HG03520 (cell line): ENCODE results near the gene RFC1.
A peak's percentile ranks its signal among the peaks of the same experiment; 100 is the strongest.
"Not testable (repeated sequence)": the region's sequence is repeated elsewhere in the genome, so short reads cannot be mapped to it uniquely, and the experiment has no call there.

ENCODE experiments used
- ATAC-seq: cut with Tn5 transposase; IDR thresholded peaks from one replicate; pipeline ENCODE4 v1.9.1; 2021; ENCODE audit warnings: mild to moderate bottlenecking, moderate library complexity; ENCODE audit not compliant: unreplicated experiment

RFC1 gene, protein sequence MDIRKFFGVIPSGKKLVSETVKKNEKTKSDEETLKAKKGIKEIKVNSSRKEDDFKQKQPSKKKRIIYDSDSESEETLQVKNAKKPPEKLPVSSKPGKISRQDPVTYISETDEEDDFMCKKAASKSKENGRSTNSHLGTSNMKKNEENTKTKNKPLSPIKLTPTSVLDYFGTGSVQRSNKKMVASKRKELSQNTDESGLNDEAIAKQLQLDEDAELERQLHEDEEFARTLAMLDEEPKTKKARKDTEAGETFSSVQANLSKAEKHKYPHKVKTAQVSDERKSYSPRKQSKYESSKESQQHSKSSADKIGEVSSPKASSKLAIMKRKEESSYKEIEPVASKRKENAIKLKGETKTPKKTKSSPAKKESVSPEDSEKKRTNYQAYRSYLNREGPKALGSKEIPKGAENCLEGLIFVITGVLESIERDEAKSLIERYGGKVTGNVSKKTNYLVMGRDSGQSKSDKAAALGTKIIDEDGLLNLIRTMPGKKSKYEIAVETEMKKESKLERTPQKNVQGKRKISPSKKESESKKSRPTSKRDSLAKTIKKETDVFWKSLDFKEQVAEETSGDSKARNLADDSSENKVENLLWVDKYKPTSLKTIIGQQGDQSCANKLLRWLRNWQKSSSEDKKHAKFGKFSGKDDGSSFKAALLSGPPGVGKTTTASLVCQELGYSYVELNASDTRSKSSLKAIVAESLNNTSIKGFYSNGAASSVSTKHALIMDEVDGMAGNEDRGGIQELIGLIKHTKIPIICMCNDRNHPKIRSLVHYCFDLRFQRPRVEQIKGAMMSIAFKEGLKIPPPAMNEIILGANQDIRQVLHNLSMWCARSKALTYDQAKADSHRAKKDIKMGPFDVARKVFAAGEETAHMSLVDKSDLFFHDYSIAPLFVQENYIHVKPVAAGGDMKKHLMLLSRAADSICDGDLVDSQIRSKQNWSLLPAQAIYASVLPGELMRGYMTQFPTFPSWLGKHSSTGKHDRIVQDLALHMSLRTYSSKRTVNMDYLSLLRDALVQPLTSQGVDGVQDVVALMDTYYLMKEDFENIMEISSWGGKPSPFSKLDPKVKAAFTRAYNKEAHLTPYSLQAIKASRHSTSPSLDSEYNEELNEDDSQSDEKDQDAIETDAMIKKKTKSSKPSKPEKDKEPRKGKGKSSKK

DNA sequence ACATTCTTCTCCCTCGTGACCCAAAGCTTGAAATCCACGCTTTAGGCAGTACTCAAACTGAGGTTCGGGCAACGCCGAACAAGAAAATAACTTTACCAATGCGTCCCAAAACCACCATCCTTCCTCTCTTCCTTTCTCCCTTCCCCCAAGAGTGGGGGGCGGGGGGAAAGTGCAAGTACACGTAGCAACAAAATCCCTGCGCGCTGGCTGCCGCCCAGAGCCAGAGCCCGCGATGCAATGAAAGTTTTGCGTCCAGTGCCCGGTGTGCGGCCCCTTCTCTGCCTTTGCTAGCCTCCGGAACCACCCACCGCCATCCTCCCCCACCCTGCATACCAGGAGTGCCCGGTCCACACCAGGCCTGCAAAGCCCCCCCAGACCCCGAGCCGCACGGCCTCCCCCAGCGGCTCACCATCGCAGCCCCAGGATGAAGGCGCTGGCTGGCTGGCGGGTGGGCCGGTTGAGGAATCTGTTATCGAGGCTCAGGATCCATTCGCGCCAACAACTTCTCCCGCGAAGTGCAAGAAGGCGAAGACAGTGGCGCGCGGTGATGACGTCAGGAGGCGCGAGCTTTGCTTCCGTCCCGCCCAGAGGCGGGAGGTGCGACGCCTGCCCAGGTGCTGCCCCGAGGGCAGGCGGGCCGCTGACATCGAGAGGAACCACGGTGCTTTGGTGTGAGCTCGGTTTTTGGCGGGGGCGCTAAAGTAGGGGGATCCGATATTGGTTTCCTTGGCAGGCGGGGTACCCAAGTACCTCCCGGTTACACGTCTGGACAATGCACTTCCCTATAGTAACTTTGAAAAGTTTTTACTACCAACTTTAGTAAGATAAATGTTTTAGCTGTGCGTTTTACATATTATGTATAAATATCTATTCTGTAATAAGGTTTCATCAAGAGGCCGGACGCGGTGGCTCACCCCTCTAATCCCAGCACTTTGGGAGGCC lies at the start of gene RFC1:
Gene RFC1 (minus strand): TSS at position 533 of the 942 bp plus-strand sequence. CDS start 121 bp downstream, at position 412.
- peak; percentile 73 for ATAC-seq

DNA sequence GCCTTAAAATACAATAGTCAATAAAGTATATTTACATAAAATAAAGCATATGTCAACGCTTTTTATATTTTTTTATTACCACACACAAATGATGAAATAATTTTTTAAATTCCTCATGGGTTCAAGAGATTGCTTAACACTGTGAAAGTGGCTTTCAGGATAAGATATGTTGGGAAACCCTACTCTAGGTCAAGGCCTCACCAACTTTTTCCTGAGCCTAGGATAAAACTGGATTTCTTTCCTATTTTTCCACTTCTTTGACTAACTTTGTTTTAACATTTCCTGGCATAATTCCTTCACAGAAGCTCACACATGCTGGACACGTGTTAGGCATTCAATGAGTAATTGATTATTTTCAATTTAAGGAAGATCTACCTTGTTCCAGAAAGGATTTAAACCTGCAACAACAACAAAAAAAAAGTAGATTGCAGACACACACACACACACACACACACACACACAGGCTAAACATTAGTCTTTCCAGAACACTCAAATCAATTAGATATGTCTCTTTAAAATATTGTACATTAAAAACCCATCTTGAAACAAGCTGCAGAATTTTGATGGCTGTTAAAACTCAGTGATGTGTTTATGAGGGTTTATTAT lies 49.6 kb upstream of the RFC1 start:
- ATAC-seq = no peak

DNA sequence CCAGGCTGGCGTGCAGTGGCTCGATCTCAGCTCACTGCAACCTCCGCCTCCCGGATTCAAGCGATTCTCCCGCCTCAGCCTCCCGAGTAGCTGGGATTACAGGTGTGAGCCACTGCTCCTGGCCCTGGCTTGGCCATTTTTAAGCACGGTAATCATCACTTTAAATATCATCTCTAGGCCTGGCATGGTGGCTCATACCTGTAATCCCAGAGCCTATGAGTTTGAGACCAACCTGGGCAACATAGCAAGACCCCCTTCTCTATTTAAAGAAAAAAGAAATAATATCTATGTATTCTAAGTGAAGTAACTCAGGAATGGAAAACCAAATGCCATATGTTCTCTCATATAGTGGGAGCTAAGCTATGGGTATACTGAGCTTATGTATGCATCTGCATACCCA lies 45.4 kb upstream of the RFC1 start:
- not testable (repeated sequence) for ATAC-seq

DNA sequence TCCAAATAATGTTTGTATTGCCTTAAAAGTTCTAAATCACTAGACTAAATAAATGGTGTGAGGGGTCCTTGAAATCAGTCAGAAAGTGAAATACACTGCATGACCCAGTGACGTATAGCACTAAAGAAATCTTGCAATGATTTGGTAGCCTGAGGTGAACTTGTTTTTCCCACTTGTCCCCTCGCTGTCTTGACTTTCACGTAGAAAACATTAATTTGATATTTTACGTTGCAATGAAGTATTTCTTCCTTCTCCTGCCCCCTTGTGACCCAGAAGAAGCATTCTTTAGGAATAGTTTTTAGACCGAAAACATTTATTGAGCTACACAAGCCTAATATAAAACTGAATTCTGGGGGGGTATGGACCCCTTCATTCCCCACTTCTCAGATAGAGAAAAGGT lies 44.3 kb upstream of the RFC1 start:
- ATAC-seq = no peak

DNA sequence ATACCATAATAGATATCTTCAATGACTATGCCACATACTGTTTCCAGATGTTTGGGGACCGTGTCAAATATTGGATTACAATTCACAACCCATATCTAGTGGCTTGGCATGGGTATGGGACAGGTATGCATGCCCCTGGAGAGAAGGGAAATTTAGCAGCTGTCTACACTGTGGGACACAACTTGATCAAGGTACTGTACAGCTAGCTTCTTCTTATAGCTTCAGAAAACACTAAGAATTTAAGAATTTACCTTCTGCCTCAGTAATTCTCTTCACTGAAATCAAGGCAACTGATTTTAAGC lies 41.4 kb upstream of the RFC1 start:
- no peak for ATAC-seq

DNA sequence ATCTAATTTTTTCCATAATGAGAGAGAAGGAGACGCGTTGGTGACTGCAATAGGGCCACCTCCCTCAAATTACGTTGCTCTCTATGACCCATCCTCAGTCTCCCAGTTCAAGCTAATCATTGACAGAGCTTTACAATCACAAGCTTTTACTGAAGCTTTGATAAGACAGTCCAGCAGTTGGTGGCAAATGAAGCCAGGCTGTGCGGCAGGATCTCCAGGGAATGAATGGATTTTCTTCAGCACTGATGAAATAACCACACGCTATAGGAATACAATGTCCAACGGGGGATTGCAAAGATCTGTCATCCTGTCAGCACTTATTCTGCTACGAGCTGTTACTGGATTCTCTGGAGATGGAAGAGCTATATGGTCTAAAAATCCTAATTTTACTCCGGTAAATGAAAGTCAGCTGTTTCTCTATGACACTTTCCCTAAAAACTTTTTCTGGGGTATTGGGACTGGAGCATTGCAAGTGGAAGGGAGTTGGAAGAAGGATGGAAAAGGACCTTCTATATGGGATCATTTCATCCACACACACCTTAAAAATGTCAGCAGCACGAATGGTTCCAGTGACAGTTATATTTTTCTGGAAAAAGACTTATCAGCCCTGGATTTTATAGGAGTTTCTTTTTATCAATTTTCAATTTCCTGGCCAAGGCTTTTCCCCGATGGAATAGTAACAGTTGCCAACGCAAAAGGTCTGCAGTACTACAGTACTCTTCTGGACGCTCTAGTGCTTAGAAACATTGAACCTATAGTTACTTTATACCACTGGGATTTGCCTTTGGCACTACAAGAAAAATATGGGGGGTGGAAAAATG lies 40.8 kb upstream of the RFC1 start, which contains the start of gene KLB:
Gene KLB (plus strand): TSS at position 168 of the 821 bp plus-strand sequence. CDS start 20 bp downstream, at position 188.
- ATAC-seq = no peak

DNA sequence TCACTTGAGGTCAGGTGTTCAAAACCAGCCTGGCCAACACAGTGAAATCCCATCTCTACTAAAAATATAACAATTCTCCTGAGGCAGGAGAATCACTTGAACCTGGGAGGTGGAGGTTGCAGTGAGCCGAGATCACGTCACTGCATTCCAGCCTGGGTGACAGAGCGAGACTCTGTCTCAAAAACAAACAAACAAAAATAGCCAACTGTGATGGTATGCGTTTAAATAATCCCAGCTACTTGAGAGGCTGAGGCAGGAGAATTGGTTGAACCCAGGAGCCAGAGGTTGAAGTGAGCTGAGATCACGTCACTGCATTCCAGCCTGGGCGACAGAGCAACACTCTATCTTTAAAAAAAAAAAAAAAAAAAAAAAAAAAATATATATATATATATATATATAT lies 35.5 kb upstream of the RFC1 start:
- ATAC-seq = not testable (repeated sequence)

DNA sequence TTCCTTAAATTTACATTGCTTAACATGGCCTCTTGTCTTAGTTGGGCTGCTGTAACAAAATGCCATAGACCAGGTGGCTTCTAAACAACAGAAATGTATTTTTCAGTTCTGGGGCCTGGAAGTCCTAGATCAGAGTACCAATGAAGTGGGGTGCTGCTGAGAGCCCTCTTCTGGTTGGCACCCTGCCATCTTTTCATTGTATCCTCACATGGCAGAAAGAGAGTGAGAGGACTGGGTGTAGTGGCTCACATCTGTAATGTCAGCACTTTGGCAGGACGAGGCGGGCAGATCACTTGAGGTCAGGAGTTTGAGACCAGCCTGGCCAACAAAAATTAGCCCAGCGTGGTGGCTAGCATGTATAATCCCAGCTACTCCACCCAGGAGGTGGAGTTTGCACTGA lies 28.5 kb upstream of the RFC1 start:
- no peak for ATAC-seq

DNA sequence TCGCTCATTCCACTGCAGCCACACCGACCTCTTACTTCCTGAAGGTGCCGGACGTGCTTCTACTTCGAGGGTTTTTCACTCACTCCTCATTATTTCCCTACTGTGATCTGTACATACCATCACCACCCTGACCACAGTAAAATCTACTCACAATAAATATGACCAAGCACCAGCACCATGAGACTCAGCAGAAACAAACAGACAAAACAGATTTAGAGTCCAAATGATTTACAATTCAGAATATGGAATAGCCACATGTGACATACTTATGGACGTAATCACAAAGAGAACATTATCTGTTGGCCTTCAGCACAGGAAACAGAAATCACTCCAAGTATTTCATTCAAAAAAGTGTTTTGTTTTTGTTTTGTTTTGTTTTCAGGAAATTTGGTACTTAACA lies 24.4 kb upstream of the RFC1 start:
- ATAC-seq = no peak

DNA sequence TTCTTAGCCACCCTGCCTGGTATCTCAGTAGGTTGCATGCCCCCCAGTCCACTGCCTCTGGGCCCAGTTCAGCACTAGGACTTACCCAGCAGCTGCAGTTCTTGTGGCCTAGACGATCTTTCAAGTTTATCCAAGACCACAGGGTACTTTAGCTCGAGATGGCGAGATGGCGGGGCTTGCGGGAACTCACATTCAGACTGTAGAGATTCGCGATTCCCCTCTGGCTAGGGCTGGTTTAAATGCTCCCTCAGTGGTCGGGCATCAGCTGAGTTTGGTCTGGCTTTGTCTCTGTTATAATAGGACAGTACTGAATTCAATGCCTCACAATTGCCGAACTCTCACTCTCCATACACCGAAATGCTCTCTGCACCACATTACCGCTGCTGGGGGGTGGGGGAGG lies 18.4 kb upstream of the RFC1 start:
- ATAC-seq = no peak

DNA sequence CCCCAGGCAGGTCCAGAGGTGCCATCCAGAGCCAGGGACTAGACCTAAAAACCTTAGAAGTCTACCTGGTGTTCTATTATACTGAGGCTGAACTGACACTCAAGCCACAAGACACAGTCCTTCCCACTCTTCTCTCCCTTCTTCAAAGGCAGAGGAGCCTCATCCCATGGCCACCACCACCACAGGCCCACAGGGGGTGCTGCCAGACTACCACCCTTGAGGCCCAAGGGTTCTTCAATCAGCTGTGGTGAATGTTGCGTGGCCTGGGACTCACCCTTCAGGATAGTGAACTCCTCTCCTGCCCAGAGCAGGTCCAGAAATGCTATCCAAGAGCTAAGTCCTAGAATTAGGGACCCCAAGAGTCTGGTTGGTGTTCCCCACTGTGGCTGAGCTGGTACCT lies 17.5 kb upstream of the RFC1 start:
- no peak for ATAC-seq

DNA sequence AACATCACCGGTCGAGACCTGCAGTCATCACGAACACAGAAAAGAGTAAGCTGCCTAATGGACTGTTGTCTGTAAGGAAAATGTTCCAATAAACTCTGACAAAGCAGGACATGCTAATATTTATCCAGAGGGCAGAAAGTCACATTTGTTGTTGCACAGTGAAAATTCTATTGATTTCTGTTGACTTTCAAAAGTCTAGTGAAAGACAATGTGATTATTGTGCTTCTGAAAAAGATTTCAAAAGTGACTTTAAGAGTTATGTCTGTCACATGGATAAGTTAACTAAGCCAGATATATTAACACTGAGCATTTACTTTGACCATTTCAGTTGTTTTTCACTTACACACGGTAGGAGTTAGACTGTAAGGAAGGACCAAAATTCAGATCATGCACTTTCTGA lies 9.3 kb upstream of the RFC1 start:
- ATAC-seq = no peak

DNA sequence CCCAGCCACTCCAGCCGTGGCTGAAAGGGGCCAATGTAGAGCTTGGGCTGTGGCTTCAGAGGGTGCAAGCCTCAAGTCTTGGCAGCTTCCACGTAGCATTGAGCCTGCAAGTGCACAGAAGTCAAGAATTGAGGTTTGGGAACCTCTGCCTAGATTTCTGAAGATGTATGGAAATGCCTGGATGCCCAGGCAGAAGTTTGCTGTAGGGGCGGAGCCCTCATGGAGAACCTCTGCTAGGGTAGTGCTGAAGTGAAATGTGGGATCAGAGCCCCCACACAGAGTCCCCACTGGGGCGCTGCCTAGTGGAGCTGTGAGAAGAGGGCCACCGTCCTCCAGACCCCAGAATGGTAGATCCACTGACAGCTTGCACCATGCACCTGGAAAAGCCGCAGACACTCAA lies 5.0 kb upstream of the RFC1 start:
- ATAC-seq = not testable (repeated sequence)

DNA sequence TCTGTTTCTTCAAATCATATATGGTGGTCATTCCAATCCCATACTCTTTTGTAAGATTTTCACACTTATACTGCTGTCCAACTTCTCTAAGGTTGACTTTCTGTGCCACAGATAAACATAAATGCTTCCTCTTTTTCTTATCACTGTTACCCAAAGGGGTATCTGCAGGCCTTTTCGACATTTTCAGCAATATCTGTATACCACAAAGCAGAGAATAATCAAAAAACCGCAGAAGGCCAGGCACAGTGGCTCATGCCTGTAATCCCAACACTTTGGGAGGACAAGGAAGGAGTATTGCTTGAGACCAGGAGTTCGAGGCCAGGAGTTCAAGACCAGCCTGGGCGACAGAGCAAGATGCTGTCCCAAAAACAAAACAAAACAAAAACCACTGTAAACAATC lies 3.1 kb upstream of the RFC1 start:
- no peak for ATAC-seq

DNA sequence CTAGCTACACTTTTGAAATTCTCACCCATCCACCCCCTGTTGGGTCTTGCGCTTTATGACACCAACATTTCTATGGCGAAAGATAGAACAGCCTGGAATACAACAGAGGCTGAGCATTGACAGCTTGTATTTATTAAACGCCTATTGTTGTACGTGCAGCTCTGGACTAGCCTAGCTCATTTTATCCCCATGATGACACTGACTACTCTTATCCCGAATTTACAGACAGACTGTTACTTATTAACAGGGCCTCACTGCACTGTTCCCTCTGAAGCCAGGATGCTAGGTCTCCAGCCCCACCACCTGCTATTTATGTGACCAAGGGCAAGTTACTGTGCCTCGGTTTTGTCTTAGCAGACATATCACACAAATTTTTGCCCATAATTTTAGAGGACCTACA lies 1.0 kb upstream of the RFC1 start:
- ATAC-seq = no peak

DNA sequence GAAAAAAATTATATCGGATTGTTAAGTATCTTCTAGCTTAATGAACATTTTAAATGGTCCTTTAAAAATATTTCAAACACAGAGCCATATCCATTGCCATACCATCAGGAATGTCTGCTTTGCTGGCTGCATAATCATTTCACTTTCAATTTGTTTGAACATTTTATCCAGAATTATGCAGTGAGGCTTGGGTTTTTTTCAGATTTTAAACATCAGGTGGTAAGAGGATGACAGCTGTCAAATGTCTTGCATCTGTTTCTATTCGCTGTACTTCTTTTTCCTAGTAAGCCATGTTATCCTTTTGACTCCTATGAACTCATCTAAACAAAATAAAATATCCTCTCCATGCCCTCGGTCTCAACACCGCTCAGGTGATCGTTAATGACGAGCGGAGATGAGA lies 802 bp downstream of the RFC1 start:
- ATAC-seq = no peak

DNA sequence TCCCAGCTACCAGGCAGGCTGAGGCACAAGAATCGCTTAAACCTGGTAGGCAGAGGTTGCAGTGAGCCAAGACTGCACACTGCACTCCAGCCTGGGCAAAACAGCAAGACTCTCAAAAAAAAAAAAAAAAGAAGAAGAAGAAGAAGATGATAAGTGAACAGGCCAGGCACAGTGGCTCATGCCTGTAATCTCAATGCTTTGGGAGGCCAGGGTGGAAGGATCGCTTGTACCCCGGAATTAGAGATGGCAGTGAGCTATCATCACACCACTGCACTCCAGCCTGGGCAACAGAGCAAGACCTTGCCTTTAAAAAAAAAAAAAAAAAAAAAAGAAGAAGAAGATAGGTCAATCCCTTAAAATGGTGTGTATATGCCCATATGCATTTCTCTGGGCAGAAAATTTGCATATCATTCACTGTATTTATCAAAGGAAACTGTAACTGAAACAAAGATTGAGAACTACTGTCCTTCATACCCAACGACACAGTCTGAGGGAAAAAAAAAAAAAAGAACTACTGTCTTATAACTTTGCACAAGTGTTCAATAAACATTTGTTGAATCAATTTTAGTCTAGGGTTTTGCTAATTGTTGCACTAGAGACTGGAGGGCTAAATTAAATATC lies 2.3 kb downstream of the RFC1 start:
- no peak for ATAC-seq

DNA sequence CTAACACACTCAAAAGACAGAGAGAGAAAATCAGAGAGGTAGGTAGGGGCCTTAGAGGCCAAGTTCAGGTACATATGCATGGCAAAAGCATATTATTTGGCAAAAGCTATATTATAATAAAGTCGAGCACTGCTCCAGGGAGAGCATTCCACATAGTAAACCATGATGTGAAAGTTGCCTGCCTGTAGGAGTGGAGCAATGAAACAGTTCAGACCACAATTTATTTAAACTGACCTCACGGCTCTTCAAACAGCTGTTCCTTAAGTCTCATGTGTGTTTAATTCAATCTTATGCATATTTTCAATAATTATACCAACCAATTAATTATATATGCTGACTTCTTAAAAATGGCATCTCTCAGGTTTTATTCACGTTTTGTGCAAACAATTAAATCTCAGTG lies 3.3 kb downstream of the RFC1 start:
- no peak for ATAC-seq

DNA sequence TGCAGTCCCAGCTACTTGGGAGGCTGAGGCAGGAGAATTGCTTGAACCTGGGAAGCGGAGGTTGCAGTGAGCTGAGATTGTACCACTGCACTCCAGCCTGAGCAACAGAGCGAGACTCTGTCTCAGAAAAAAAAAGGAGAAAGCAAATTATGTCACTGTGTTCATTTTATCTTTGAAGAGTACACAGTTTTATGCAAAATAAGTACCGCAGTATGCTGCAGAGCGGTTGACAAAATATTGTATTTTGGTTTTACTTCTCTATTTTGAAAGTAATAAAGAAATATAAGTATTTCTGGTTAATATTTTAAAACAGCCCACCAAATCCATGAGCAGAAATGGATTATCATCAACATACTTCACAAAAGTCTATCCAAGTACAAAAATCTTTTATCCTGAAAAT lies 5.6 kb downstream of the RFC1 start:
- not testable (repeated sequence) for ATAC-seq
